CD4-positive, alpha-beta T cell (primary cell): Measurements from ENCODE around the gene SLF2. TPM values are rescaled to one million over a fixed set of nuclear protein-coding genes. Genes with fewer than 3 reads are reported as not detected.

Source experiments
- ATAC-seq: fragments of 200-7000 bp; cut with Tn5 transposase; one replicate; pipeline ENCODE4 v1.10.0; 2022; ENCODE audit warnings: mild to moderate bottlenecking; ENCODE audit not compliant: poor library complexity
- CTCF ChIA-PET: fragments of 350-600 bp; sonication (Branson Sonifier 250); formaldehyde crosslinking; loops from one replicate; lab custom pipeline; 2021; ENCODE audit warnings: antibody characterized with exemption, inconsistent platforms; lab: Charles Lee
- POLR2A ChIA-PET: fragments of 350-600 bp; sonication (Branson Sonifier 250); formaldehyde crosslinking; loops from one replicate; lab custom pipeline; 2021; ENCODE audit warnings: antibody characterized with exemption, inconsistent platforms; lab: Charles Lee
- DNase-seq, 14 experiments: peaks; one replicate each; pipeline ENCODE4 v3.0.0-alpha.2; 2013 to 2020; ENCODE audit warnings: mixed read lengths in 2 of 14
- H3K27ac ChIP-seq, 2 donors: one replicate each; pipeline versions ENCODE4 v1.5.1 to v1.7.0; 2013; ENCODE audit warnings: low read length in 2 of 2, low read depth in 1 of 2, mild to moderate bottlenecking in 1 of 2
- H3K27me3 ChIP-seq, 2 experiments: 1 replicate in 1 of 2; 2 replicates in 1 of 2; pipeline versions ENCODE4 v1.6.1 to v1.7.0; 2013; ENCODE audit warnings: low read length in 2 of 2, control low read depth in 1 of 2, mild to moderate bottlenecking in 1 of 2, moderate library complexity in 1 of 2; ENCODE audit not compliant: insufficient read depth in 2 of 2, control insufficient read depth in 1 of 2
- H3K36me3 ChIP-seq: one replicate; pipeline ENCODE4 v1.6.1; 2013; ENCODE audit warnings: low read length, control low read depth; ENCODE audit not compliant: insufficient read depth
- H3K4me1 ChIP-seq: one replicate; pipeline ENCODE4 v1.6.1; 2013; ENCODE audit warnings: low read length, control low read depth; ENCODE audit not compliant: insufficient read depth
- H3K4me3 ChIP-seq: one replicate; pipeline ENCODE4 v1.5.1; 2013; ENCODE audit warnings: mild to moderate bottlenecking, low read length, moderate library complexity
- H3K9me3 ChIP-seq, 2 experiments: 1 replicate in 1 of 2; 2 replicates in 1 of 2; pipeline versions ENCODE4 v1.6.1 to v1.7.0; 2013; ENCODE audit warnings: low read length in 2 of 2, mild to moderate bottlenecking in 2 of 2, control low read depth in 1 of 2, moderate library complexity in 1 of 2; ENCODE audit not compliant: control insufficient read depth in 1 of 2, insufficient read depth in 1 of 2
- H3K27ac Mint-ChIP-seq: one replicate; pipeline ENCODE4 v1.8.0; 2020; ENCODE audit warnings: mixed read lengths
- H3K27me3 Mint-ChIP-seq: one replicate; pipeline ENCODE4 v1.8.0; 2021; ENCODE audit warnings: mixed read lengths
- H3K36me3 Mint-ChIP-seq: one replicate; pipeline ENCODE4 v1.8.0; 2021; ENCODE audit warnings: low read depth, mixed read lengths
- H3K4me1 Mint-ChIP-seq: one replicate; pipeline ENCODE4 v1.8.0; 2021; ENCODE audit warnings: low read depth, mixed read lengths
- H3K4me3 Mint-ChIP-seq: one replicate; pipeline ENCODE4 v1.8.0; 2020; ENCODE audit warnings: mild to moderate bottlenecking, mixed read lengths
- H3K9me3 Mint-ChIP-seq: one replicate; pipeline ENCODE4 v1.8.0; 2020; ENCODE audit warnings: mixed read lengths
- intact Hi-C, 2 experiments: fragments of 100-400 bp; cut with DNase I in 1 of 2; cut with micrococcal nuclease in 1 of 2; formaldehyde crosslinking; loops; one replicate each; pipeline versions ENCODE4 v1.15.1 to v1.9.0; 2023 to 2025; cut with DNase I, micrococcal nuclease
- total RNA-seq, 174 experiments: library from RNA in 2 of 174; stranded (reverse) in 2 of 174; gene quantifications; one replicate each; pipeline ENCODE4 v1.2.3 and lab custom pipeline; 2021 to 2026
- TF ChIP-seq, protein P1 (sequence below): fragments of 200-600 bp; IDR thresholded peaks from one replicate; pipeline ENCODE4 v1.8.0; 2022; ENCODE audit warnings: antibody characterized with exemption, mild to moderate bottlenecking

Gene SLF2
- total RNA-seq, 2 experiments from 2014 or later, result 11.1 TPM

DNA sequence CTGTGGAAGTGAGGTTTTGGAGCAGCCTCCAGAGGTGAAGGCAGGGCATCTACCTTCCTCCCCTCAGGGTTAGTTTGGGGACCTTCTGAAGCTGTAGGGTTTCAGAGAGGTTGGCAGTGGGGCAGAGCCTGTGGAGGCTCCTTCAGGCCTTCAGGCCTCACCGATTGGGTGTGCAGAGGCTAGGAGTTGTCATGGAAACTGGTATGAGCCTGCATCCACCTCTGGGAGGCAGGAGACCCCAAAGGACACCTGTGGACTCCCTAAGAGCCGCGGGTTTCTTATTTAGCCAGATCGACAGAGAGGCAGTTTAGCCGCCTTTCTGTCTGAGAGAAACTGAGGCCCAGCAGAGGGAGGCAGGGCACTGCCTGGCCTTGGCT, 88.9 kb downstream of the SLF2 start:
- Mint-ChIP-seq H3K9me3 (no peaks in the 10 kb centered on the region), H3K27me3 (no peaks in the 10 kb centered on the region), H3K4me1 (peaks cover 19% of the 10 kb centered on the region), H3K27ac (no peak overlapping the region), H3K4me3 (no peak overlapping the region), H3K36me3 (peaks cover 5% of the 10 kb centered on the region)
- no peak for DNase-seq
- CTCF ChIA-PET, result no interaction called here
- TF ChIP-seq, protein P1, sequence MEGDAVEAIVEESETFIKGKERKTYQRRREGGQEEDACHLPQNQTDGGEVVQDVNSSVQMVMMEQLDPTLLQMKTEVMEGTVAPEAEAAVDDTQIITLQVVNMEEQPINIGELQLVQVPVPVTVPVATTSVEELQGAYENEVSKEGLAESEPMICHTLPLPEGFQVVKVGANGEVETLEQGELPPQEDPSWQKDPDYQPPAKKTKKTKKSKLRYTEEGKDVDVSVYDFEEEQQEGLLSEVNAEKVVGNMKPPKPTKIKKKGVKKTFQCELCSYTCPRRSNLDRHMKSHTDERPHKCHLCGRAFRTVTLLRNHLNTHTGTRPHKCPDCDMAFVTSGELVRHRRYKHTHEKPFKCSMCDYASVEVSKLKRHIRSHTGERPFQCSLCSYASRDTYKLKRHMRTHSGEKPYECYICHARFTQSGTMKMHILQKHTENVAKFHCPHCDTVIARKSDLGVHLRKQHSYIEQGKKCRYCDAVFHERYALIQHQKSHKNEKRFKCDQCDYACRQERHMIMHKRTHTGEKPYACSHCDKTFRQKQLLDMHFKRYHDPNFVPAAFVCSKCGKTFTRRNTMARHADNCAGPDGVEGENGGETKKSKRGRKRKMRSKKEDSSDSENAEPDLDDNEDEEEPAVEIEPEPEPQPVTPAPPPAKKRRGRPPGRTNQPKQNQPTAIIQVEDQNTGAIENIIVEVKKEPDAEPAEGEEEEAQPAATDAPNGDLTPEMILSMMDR, result no peak
- POLR2A ChIA-PET, result no interaction called here
- H3K27me3 ChIP-seq, result no peaks in the 10 kb centered on the region
- intact Hi-C loops, result no loop called here
- peaks cover 14% of the 10 kb centered on the region for H3K36me3 ChIP-seq
- no peaks in the 10 kb centered on the region for H3K9me3 ChIP-seq
- no peak overlapping the region for H3K4me3 ChIP-seq
- no peak for ATAC-seq
- H3K4me1 ChIP-seq, result peaks cover 33% of the 10 kb centered on the region
- H3K27ac ChIP-seq, result no peak overlapping the region

DNA sequence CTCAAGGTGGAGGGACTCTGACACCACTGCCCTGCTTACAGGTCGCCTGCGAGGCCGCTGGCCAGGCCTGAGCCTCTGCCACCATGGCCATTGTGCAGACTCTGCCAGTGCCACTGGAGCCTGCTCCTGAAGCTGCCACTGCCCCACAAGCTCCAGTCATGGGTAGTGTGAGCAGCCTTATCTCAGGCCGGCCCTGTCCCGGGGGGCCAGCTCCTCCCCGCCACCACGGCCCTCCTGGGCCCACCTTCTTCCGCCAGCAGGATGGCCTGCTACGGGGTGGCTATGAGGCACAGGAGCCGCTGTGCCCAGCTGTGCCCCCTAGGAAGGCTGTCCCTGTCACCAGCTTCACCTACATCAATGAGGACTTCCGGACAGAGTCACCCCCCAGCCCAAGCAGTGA, 89.7 kb downstream of the SLF2 start:
- Histone ChIP-seq H3K4me1 (peaks cover 30% of the 10 kb centered on the region), H3K27ac (no peak overlapping the region), H3K36me3 (peaks cover 14% of the 10 kb centered on the region), H3K9me3 (no peaks in the 10 kb centered on the region), H3K27me3 (no peaks in the 10 kb centered on the region), H3K4me3 (no peak overlapping the region)
- ATAC-seq, result no peak
- Mint-ChIP-seq H3K4me3 (no peak overlapping the region), H3K27ac (no peak overlapping the region), H3K36me3 (peaks cover 5% of the 10 kb centered on the region), H3K4me1 (peaks cover 18% of the 10 kb centered on the region), H3K27me3 (no peaks in the 10 kb centered on the region), H3K9me3 (no peaks in the 10 kb centered on the region)
- TF ChIP-seq, protein P1, result no peak
- CTCF ChIA-PET, result no interaction called here
- DNase-seq, result no peak
- intact Hi-C loops, result no loop called here
- POLR2A ChIA-PET, result no interaction called here

DNA sequence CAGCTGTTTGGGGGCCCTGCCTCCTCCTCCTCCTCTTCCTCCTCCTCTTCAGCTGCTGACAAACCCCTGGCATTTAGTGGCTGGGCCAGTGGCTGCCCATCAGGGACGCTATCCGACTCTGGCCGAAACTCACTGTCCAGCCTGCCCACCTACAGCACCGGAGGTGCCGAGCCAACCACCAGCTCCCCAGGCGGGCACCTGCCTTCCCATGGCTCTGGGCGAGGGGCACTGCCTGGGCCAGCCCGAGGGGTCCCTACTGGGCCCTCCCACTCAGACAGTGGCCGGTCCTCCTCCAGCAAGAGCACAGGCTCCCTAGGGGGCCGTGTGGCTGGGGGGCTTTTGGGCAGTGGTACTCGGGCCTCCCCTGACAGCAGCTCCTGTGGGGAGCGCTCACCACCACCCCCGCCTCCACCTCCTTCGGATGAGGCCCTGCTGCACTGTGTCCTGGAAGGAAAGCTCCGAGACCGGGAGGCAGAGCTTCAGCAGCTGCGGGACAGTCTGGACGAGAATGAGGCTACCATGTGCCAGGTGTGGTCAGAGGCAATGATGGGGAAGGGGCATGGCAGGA, 91.0 kb downstream of the SLF2 start:
- ChIA-PET POLR2A (interaction anchor here (1.2 kb wide), 1 partner anchor 11 kb away, joined by 3 read pairs; no protein-coding TSS in a partner anchor), CTCF (interaction anchor here (1.0 to 1.4 kb wide), 2 partner anchors 10 to 11 kb away, joined by 5 to 10 read pairs; no protein-coding TSS in a partner anchor)
- Histone ChIP-seq H3K9me3 (no peaks in the 10 kb centered on the region), H3K36me3 (peaks cover 14% of the 10 kb centered on the region), H3K4me1 (peaks cover 18% of the 10 kb centered on the region), H3K27ac (no peak overlapping the region), H3K27me3 (no peaks in the 10 kb centered on the region), H3K4me3 (no peak overlapping the region)
- ATAC-seq (no peak), DNase-seq (no peak)
- Mint-ChIP-seq H3K36me3 (peaks cover 5% of the 10 kb centered on the region), H3K27me3 (no peaks in the 10 kb centered on the region), H3K9me3 (no peaks in the 10 kb centered on the region), H3K27ac (no peak overlapping the region), H3K4me3 (no peak overlapping the region), H3K4me1 (peaks cover 9% of the 10 kb centered on the region)
- TF ChIP-seq, protein P1, result no peak
- intact Hi-C loops, result no loop called here
